WERI-Rb-1 (cell line): ENCODE data around the gene GRIK1.
A peak's percentile ranks its signal among the peaks of the same experiment; 100 is the strongest.

Experiments used
- DNase-seq: peaks from one replicate; pipeline ENCODE4 v3.0.0-alpha.2; 2020
- H3K27ac ChIP-seq: fragments of 250-450 bp; sonication (Bioruptor Pico); 2 replicates; pipeline ENCODE4 v1.5.1; 2020; ENCODE audit warnings: mild to moderate bottlenecking, moderate library complexity
- H3K27me3 ChIP-seq: fragments of 250-450 bp; sonication (Bioruptor Pico); 2 replicates; pipeline ENCODE4 v1.5.1; 2021; ENCODE audit warnings: mild to moderate bottlenecking, low read depth, moderate library complexity; ENCODE audit not compliant: insufficient read depth, severe bottlenecking
- H3K36me3 ChIP-seq: fragments of 250-450 bp; sonication (Bioruptor Pico); 2 replicates; pipeline ENCODE4 v1.5.1; 2020; ENCODE audit warnings: mild to moderate bottlenecking, moderate library complexity
- H3K4me3 ChIP-seq: 2 replicates; pipeline ENCODE4 v1.5.1; 2011; ENCODE audit warnings: low read depth, mild to moderate bottlenecking, control low read depth, low read length
- H3K9me3 ChIP-seq: fragments of 250-450 bp; sonication (Bioruptor Pico); 2 replicates; pipeline ENCODE4 v1.5.1; 2021; ENCODE audit warnings: mild to moderate bottlenecking, moderate library complexity; ENCODE audit not compliant: severe bottlenecking
- CTCF ChIP-seq: IDR thresholded peaks from 2 replicates; pipeline ENCODE4 v1.5.1; 2011; ENCODE audit warnings: low read depth, mild to moderate bottlenecking, control low read depth, inconsistent platforms, low read length

Gene GRIK1

GRCh38 chr21:29798840-29799239 lies 141.0 kb downstream of the GRIK1 start:
- no peak for TF ChIP-seq CTCF
- Histone ChIP-seq H3K4me3 (no peak overlapping the region), H3K27ac (no peak overlapping the region), H3K9me3 (no peaks in the 10 kb centered on the region), H3K27me3 (no peaks in the 10 kb centered on the region), H3K36me3 (no peaks in the 10 kb centered on the region)
- DNase-seq, result no peak

- no peaks in the 10 kb centered on the region for H3K9me3 ChIP-seq
- H3K27ac ChIP-seq, result no peak overlapping the region
- H3K36me3 ChIP-seq, result no peaks in the 10 kb centered on the region
- no peaks in the 10 kb centered on the region for H3K27me3 ChIP-seq
- H3K4me3 ChIP-seq, result no peak overlapping the region
- TF ChIP-seq CTCF, result no peak
- no peak for DNase-seq
These were observed 142.6 kb downstream of the GRIK1 start for GRCh38 chr21:29797155-29797554.

GRCh38 chr21:29793712-29794111 lies 146.1 kb downstream of the GRIK1 start:
- H3K9me3 ChIP-seq, result no peaks in the 10 kb centered on the region
- H3K27me3 ChIP-seq, result no peaks in the 10 kb centered on the region
- no peak overlapping the region for H3K27ac ChIP-seq
- H3K36me3 ChIP-seq, result no peaks in the 10 kb centered on the region
- H3K4me3 ChIP-seq, result no peak overlapping the region
- no peak for TF ChIP-seq CTCF
- DNase-seq, result no peak

GRCh38 chr21:29789393-29789792 lies 150.4 kb downstream of the GRIK1 start:
- Histone ChIP-seq H3K4me3 (no peak overlapping the region), H3K36me3 (no peaks in the 10 kb centered on the region), H3K27me3 (no peaks in the 10 kb centered on the region), H3K27ac (no peak overlapping the region), H3K9me3 (no peaks in the 10 kb centered on the region)
- no peak for DNase-seq
- TF ChIP-seq CTCF, result no peak

GRCh38 chr21:29788752-29789151 lies 151.0 kb downstream of the GRIK1 start:
- no peak for TF ChIP-seq CTCF
- H3K4me3 ChIP-seq, result no peak overlapping the region
- H3K27ac ChIP-seq, result no peak overlapping the region
- DNase-seq, result peak; percentile 41
- H3K27me3 ChIP-seq, result no peaks in the 10 kb centered on the region
- H3K9me3 ChIP-seq, result no peaks in the 10 kb centered on the region
- H3K36me3 ChIP-seq, result no peaks in the 10 kb centered on the region

GRCh38 chr21:29787361-29787909 lies 152.4 kb downstream of the GRIK1 start:
- H3K9me3 ChIP-seq, result no peaks in the 10 kb centered on the region
- H3K27me3 ChIP-seq, result no peaks in the 10 kb centered on the region
- no peaks in the 10 kb centered on the region for H3K36me3 ChIP-seq
- H3K27ac ChIP-seq, result no peak overlapping the region
- H3K4me3 ChIP-seq, result no peak overlapping the region
- TF ChIP-seq CTCF, result no peak
- DNase-seq, result no peak
